ENCODE results near the gene SLC35F2.

DNA sequence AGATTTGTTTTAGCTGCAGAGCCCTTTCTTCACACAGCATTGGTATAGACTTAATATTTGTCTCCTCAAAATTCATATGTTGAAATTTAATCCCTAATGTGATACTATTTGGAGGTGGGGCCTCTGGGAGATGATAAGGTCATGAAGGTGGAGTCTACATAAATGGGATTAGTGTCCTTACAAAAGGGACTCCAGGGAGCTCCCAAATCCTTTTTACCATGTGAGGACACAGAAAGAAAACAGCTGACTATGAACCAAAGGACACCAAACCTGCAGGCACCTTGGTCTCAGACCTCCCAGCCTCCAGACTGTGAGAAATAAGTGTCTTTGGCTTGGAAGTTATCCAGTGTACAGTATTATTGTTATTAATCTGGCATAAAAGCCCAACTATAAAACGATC is 10.2 kb downstream of the SLC35F2 start:
- no peak for TF ChIP-seq EZH2phosphoT487 (IDR thresholded peaks at IDR 0.05; ENCODE audit: low read length)
- no peak for TF ChIP-seq CTCF (IDR thresholded peaks at IDR 0.05; ENCODE audit: low read length)
- no peak for TF ChIP-seq EZH2 (optimal IDR thresholded peaks at IDR 0.05; ENCODE audit: low read depth, low read length)

Measured in MM.1S (cell line).